Thyroid gland (tissue), 4 donors: ENCODE results near the gene TRIM24. TPM values are rescaled to one million over a fixed set of nuclear protein-coding genes. Genes with fewer than 3 reads are reported as not detected.

ENCODE experiments used
- DNase-seq, 2 donors: peaks; one replicate each; pipeline ENCODE4 v3.0.0-alpha.2; 2019
- H3K27ac ChIP-seq, 3 donors: fragments of 200-600 bp; sonication (generic); 1 replicate in 2 of 3; 2 replicates in 1 of 3; pipeline ENCODE4 v1.5.1; 2016 to 2019; ENCODE audit warnings: mild to moderate bottlenecking in 1 of 3, moderate library complexity in 1 of 3
- H3K27me3 ChIP-seq: fragments of 200-600 bp; sonication (generic); one replicate; pipeline ENCODE4 v1.5.1; 2019
- H3K36me3 ChIP-seq, 2 donors: fragments of 200-600 bp; sonication (generic); one replicate each; pipeline ENCODE4 v1.5.1; 2016 to 2019
- H3K4me1 ChIP-seq, 2 donors: fragments of 200-600 bp; sonication (generic); one replicate each; pipeline ENCODE4 v1.5.1; 2017 to 2019
- H3K4me3 ChIP-seq, 3 donors: fragments of 200-600 bp; sonication (generic); replicated peaks in 1 of 3; 1 replicate in 2 of 3; 2 replicates in 1 of 3; pipeline ENCODE4 v1.5.1; 2016; ENCODE audit warnings: mild to moderate bottlenecking in 1 of 3
- H3K9me3 ChIP-seq: fragments of 200-600 bp; sonication (generic); one replicate; pipeline ENCODE4 v1.5.1; 2017
- CTCF ChIP-seq, 6 experiments: fragments of 200-600 bp in 3 of 6; fragments of 450-650 bp in 3 of 6; sonication (generic) in 3 of 6; IDR thresholded peaks; one replicate each; pipeline ENCODE4 v1.5.1; 2016 to 2019; ENCODE audit warnings: antibody characterized with exemption in 6 of 6, mild to moderate bottlenecking in 2 of 6, inconsistent platforms in 1 of 6, moderate library complexity in 1 of 6
- POLR2A ChIP-seq, 2 donors: fragments of 450-650 bp; IDR thresholded peaks; one replicate each; pipeline ENCODE4 v1.6.1; 2017; ENCODE audit warnings: antibody characterized with exemption in 2 of 2, mild to moderate bottlenecking in 2 of 2, moderate library complexity in 1 of 2
- WGBS, 2 donors: methylation state at CpG; one replicate each; pipeline ENCODE4 v1.1.5; 2017; 5-methylcytosine and 5-hydroxymethylcytosine counted together
- intact Hi-C: fragments of 100-400 bp; cut with DNase I; formaldehyde crosslinking; loops from one replicate; pipeline ENCODE4 v1.15.1; 2023
- total RNA-seq, 4 donors: library from RNA; depleted of rRNA; stranded (reverse); fragments of >200 nt; gene quantifications; one replicate each; pipeline ENCODE4 v1.2.3, GENCODE V29; 2016

The TRIM24 gene
- total RNA-seq, 4 donors from 2014 or later, result 21.8 to 27.0 (median 24.7) TPM

- no peak for DNase-seq
- no peaks in the 10 kb centered on the region for H3K36me3 ChIP-seq
- H3K27me3 ChIP-seq, result no peaks in the 10 kb centered on the region
- 88 to 90% methylated on average over 11 of the region's 11 CpGs for WGBS, 2 donors
- TF ChIP-seq POLR2A (IDR thresholded peaks at IDR 0.05) (no peak), CTCF (IDR thresholded peaks at IDR 0.05) (no peak)
- no peaks in the 10 kb centered on the region for H3K9me3 ChIP-seq
- no peak overlapping the region for H3K27ac ChIP-seq
- intact Hi-C loops, result no loop called here
- H3K4me3 ChIP-seq, result no peak overlapping the region
- H3K4me1 ChIP-seq, result peaks cover 7 to 18% of the 10 kb centered on the region in 2 donors
These were observed 147.4 kb downstream of the TRIM24 start for GRCh38 chr7:138607216-138608126.

- H3K27ac ChIP-seq, result no peak overlapping the region
- peaks cover 15 to 25% of the 10 kb centered on the region in 2 donors for H3K4me1 ChIP-seq
- intact Hi-C loops, result no loop called here
- 67 to 76% methylated on average over 12 of the region's 12 CpGs for WGBS, 2 donors
- no peak for DNase-seq
- H3K4me3 ChIP-seq, result no peak overlapping the region
- TF ChIP-seq CTCF (IDR thresholded peaks at IDR 0.05) (no peak), POLR2A (IDR thresholded peaks at IDR 0.05) (no peak)
- H3K36me3 ChIP-seq, result no peaks in the 10 kb centered on the region
- no peaks in the 10 kb centered on the region for H3K9me3 ChIP-seq
- no peaks in the 10 kb centered on the region for H3K27me3 ChIP-seq
These were observed 148.2 kb downstream of the TRIM24 start for GRCh38 chr7:138608275-138608674.

- Histone ChIP-seq H3K27ac (peak overlapping the region in 2 of 3 donors; percentile 11 to 61), H3K9me3 (no peaks in the 10 kb centered on the region), H3K36me3 (no peaks in the 10 kb centered on the region), H3K4me3 (no peak overlapping the region), H3K4me1 (peaks cover 22 to 28% of the 10 kb centered on the region in 2 donors), H3K27me3 (no peaks in the 10 kb centered on the region)
- peak; percentile 19 to 71 for DNase-seq
- 30 to 50% methylated on average over 7 of the region's 7 CpGs for WGBS, 2 donors
- intact Hi-C loops, result no loop called here
- TF ChIP-seq POLR2A (IDR thresholded peaks at IDR 0.05) (no peak), CTCF (IDR thresholded peaks at IDR 0.05) (no peak)
These were observed 150.7 kb downstream of the TRIM24 start for GRCh38 chr7:138610671-138611170.

GRCh38 chr7:138613630-138614029, 153.6 kb downstream of the TRIM24 start:
- DNase-seq, result no peak
- Histone ChIP-seq H3K27me3 (no peaks in the 10 kb centered on the region), H3K9me3 (no peaks in the 10 kb centered on the region), H3K4me1 (peaks cover 22 to 28% of the 10 kb centered on the region in 2 donors), H3K27ac (peak overlapping the region in 2 of 3 donors; percentile 42 to 65), H3K4me3 (no peak overlapping the region), H3K36me3 (no peaks in the 10 kb centered on the region)
- 72 to 91% methylated on average over 2 of the region's 2 CpGs for WGBS, 2 donors
- TF ChIP-seq POLR2A (IDR thresholded peaks at IDR 0.05), result no peak
- no peak for TF ChIP-seq CTCF (IDR thresholded peaks at IDR 0.05)
- intact Hi-C loops, result no loop called here

- peaks cover 19 to 20% of the 10 kb centered on the region in 2 donors for H3K4me1 ChIP-seq
- intact Hi-C loops, result no loop called here
- H3K4me3 ChIP-seq, result no peak overlapping the region
- no peaks in the 10 kb centered on the region for H3K9me3 ChIP-seq
- no peak for DNase-seq
- no peaks in the 10 kb centered on the region for H3K27me3 ChIP-seq
- no peaks in the 10 kb centered on the region for H3K36me3 ChIP-seq
- 89 to 97% methylated on average over 6 of the region's 6 CpGs for WGBS, 2 donors
- H3K27ac ChIP-seq, result no peak overlapping the region
- TF ChIP-seq CTCF (IDR thresholded peaks at IDR 0.05) (no peak), POLR2A (IDR thresholded peaks at IDR 0.05) (no peak)
These were observed 156.0 kb downstream of the TRIM24 start for GRCh38 chr7:138616085-138616484.
